Measurements from ENCODE around the gene ID2. TPM values are rescaled to one million over a fixed set of nuclear protein-coding genes. Genes with fewer than 3 reads are reported as not detected.

Gene ID2
- total and polyA plus RNA-seq, 2 of the 13 experiments (the other 11 are each of a cell fraction or from before 2014, with no cell fraction given): 214 to 719 TPM

GRCh38 chr2:8678731-8679566 lies 2.9 kb upstream of the ID2 start (continued):
- TF ChIP-seq ZNF274 (CRISPR knock-in tag; IDR thresholded peaks at IDR 0.05): peak; percentile 86; the same call in 1 of the 2 replicates
- no peak; the same call in 1 of the 2 replicates for TF ChIP-seq ZNF256 (CRISPR knock-in tag; conservative IDR thresholded peaks at IDR 0.05)
- 0 out of 2 replicates have a peak, but pooled peaks have one; percentile 44 for TF ChIP-seq ZNF232 (CRISPR knock-in tag; IDR thresholded peaks at IDR 0.05; ENCODE audit: borderline replicate concordance)
- peak; percentile 95 for TF ChIP-seq EP300 (IDR thresholded peaks at IDR 0.05; ENCODE audit: low read depth in 2 of 2, low read length in 2 of 2)
- TF ChIP-seq EP300 (CRISPR knock-in tag; IDR thresholded peaks at IDR 0.05; ENCODE audit: borderline replicate concordance): peak; percentile 60
- TF ChIP-seq SMARCE1 (IDR thresholded peaks at IDR 0.05; ENCODE audit: borderline replicate concordance): no peak
- TF ChIP-seq DZIP1 (CRISPR knock-in tag; IDR thresholded peaks at IDR 0.05): no peak; the same call in 1 of the 2 replicates
- no peak for TF ChIP-seq PLRG1 (conservative IDR thresholded peaks at IDR 0.05)
- 0 out of 2 replicates have a peak, but pooled peaks have one; percentile 75 for TF ChIP-seq CHCHD3 (CRISPR knock-in tag; IDR thresholded peaks at IDR 0.05)
- TF ChIP-seq GRHL1 (CRISPR knock-in tag; conservative IDR thresholded peaks at IDR 0.05): no peak
- 0 out of 2 replicates have a peak, but pooled peaks have one; percentile 1 for TF ChIP-seq ETV5 (CRISPR knock-in tag; IDR thresholded peaks at IDR 0.05; ENCODE audit: borderline replicate concordance)
- TF ChIP-seq ZNF451 (CRISPR knock-in tag; IDR thresholded peaks at IDR 0.05): peak; percentile 75; the same call in 1 of the 2 replicates
- 0 out of 2 replicates have a peak, but pooled peaks have one; percentile 33 for TF ChIP-seq ZNF672 (CRISPR knock-in tag; IDR thresholded peaks at IDR 0.05)
- TF ChIP-seq THAP7 (CRISPR knock-in tag; IDR thresholded peaks at IDR 0.05): 0 out of 2 replicates have a peak, but pooled peaks have one; percentile 31
- TF ChIP-seq, protein P1, sequence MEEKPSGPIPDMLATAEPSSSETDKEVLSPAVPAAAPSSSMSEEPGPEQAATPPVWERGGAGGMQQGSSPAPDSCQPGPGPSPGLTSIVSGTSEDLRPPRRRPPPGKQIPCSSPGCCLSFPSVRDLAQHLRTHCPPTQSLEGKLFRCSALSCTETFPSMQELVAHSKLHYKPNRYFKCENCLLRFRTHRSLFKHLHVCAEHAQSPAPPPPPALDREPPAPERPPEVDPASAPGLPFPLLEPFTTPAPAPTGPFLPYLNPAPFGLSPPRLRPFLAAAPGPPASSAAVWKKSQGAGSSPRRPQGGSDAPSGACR (CRISPR knock-in tag; IDR thresholded peaks at IDR 0.05): peak; percentile 88
- TF ChIP-seq REPIN1 (CRISPR knock-in tag; IDR thresholded peaks at IDR 0.05; ENCODE audit: borderline replicate concordance, low read depth): peak; percentile 54; the same call in 1 of the 2 replicates
- TF ChIP-seq, protein P2, sequence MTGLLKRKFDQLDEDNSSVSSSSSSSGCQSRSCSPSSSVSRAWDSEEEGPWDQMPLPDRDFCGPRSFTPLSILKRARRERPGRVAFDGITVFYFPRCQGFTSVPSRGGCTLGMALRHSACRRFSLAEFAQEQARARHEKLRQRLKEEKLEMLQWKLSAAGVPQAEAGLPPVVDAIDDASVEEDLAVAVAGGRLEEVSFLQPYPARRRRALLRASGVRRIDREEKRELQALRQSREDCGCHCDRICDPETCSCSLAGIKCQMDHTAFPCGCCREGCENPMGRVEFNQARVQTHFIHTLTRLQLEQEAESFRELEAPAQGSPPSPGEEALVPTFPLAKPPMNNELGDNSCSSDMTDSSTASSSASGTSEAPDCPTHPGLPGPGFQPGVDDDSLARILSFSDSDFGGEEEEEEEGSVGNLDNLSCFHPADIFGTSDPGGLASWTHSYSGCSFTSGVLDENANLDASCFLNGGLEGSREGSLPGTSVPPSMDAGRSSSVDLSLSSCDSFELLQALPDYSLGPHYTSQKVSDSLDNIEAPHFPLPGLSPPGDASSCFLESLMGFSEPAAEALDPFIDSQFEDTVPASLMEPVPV (CRISPR knock-in tag; IDR thresholded peaks at IDR 0.05): peak; percentile 50; the same call in 1 of the 2 replicates
- TF ChIP-seq ZNF7 (CRISPR knock-in tag; IDR thresholded peaks at IDR 0.05): no peak
- no peak for TF ChIP-seq ATM (IDR thresholded peaks at IDR 0.05; ENCODE audit: borderline replicate concordance)

All from HepG2 (cell line).